ENCODE data around the gene GRM7.

GRM7 gene

DNA sequence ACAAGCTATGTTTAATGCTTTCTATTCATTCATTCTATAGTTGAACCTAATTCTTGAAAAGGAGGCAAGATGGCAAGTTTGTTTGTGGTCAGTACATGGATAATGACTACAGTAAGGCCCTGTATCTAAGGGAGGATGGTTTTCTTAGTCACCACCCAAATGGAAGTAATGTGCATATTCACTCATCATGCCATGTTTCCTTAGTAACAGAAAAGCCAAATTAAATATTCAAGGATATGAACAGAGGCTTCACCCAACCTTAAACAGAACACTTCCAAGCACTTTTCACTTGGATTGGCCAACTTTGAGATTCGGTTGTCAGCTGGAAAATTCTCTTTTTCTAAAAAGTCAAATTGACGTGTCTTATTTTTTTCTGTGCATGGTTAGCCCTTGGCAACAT lies 835.4 kb downstream of the GRM7 start:
- Histone ChIP-seq H3K27ac (no peak overlapping the region), H3K36me3 (no peaks in the 10 kb centered on the region), H3K9me3 (no peaks in the 10 kb centered on the region), H3K27me3 (no peaks in the 10 kb centered on the region), H3K4me1 (ENCODE audit: control insufficient read depth in 1 of 2, insufficient read depth in 1 of 2, low read depth in 1 of 2, low read length in 1 of 2) (no peaks in the 10 kb centered on the region), H3K4me3 (ENCODE audit: low read depth in 1 of 2, low read length in 1 of 2) (no peak overlapping the region)
- TF ChIP-seq, protein P1, sequence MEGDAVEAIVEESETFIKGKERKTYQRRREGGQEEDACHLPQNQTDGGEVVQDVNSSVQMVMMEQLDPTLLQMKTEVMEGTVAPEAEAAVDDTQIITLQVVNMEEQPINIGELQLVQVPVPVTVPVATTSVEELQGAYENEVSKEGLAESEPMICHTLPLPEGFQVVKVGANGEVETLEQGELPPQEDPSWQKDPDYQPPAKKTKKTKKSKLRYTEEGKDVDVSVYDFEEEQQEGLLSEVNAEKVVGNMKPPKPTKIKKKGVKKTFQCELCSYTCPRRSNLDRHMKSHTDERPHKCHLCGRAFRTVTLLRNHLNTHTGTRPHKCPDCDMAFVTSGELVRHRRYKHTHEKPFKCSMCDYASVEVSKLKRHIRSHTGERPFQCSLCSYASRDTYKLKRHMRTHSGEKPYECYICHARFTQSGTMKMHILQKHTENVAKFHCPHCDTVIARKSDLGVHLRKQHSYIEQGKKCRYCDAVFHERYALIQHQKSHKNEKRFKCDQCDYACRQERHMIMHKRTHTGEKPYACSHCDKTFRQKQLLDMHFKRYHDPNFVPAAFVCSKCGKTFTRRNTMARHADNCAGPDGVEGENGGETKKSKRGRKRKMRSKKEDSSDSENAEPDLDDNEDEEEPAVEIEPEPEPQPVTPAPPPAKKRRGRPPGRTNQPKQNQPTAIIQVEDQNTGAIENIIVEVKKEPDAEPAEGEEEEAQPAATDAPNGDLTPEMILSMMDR (IDR thresholded peaks at IDR 0.05): no peak

DNA sequence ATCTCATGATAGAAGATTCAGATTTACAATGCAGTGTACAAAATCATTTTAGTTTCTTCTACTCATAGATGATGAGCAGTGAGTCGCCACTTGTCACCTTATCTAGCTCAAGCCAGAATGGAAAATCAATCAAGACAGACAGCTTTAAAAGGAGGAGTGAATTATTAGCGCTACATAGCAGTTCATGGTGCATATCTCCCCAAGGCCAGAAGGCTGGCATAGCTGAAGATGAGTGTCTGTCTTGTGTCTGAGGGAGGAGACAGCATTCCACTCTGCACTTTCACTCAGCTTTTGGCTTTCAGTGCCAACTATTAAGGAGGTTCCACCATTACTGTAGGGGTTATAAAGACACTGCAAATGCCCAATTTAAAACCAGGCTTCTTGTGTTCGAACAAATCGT lies 836.6 kb downstream of the GRM7 start:
- Histone ChIP-seq H3K4me1 (ENCODE audit: control insufficient read depth in 1 of 2, insufficient read depth in 1 of 2, low read depth in 1 of 2, low read length in 1 of 2) (no peaks in the 10 kb centered on the region), H3K27ac (no peak overlapping the region), H3K27me3 (no peaks in the 10 kb centered on the region), H3K4me3 (ENCODE audit: low read depth in 1 of 2, low read length in 1 of 2) (no peak overlapping the region), H3K36me3 (no peaks in the 10 kb centered on the region), H3K9me3 (no peaks in the 10 kb centered on the region)
- TF ChIP-seq, protein P1 (IDR thresholded peaks at IDR 0.05): no peak

DNA sequence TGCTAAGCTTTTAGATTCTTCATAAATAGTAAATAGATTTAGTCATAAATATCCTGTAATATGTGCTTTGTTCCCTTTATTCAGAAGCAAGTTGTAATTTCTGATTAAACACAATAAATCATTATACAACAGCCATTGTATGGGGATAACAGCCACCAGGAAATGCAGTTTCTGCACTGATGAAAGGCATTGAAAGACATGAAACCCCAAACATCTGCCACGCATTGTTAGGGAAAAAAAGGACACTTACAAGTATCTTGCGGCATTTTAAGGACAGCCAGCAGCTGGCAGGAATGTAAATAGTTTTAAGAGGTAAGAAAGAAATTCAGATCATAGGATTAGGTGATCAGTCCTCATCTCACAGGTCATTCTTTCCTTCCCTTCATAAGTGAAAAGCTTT lies 839.6 kb downstream of the GRM7 start:
- Histone ChIP-seq H3K36me3 (no peaks in the 10 kb centered on the region), H3K27me3 (no peaks in the 10 kb centered on the region), H3K9me3 (no peaks in the 10 kb centered on the region), H3K4me1 (ENCODE audit: control insufficient read depth in 1 of 2, insufficient read depth in 1 of 2, low read depth in 1 of 2, low read length in 1 of 2) (no peaks in the 10 kb centered on the region), H3K4me3 (ENCODE audit: low read depth in 1 of 2, low read length in 1 of 2) (no peak overlapping the region), H3K27ac (no peak overlapping the region)
- TF ChIP-seq, protein P1 (IDR thresholded peaks at IDR 0.05): no peak

DNA sequence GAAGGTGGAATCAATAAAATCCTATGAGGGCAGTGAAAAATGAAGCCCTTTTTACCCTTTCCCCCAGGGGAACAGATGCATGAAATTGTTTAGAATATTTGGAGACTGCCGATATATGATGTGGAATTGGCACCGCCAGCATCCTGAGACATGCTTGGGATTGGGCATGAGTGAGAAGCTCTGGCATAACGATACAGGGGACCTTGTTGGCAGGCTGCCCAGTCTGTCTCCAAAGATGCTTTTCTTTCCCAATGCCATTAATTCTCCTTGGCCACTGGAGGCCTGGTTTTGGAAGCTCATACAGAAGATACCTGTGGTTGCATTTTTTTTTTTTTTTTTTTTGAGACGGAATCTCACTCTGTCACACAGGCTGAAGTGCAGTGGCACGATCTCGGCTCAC lies 840.1 kb downstream of the GRM7 start:
- Histone ChIP-seq H3K36me3 (no peaks in the 10 kb centered on the region), H3K4me3 (ENCODE audit: low read depth in 1 of 2, low read length in 1 of 2) (no peak overlapping the region), H3K9me3 (no peaks in the 10 kb centered on the region), H3K27me3 (no peaks in the 10 kb centered on the region), H3K27ac (no peak overlapping the region), H3K4me1 (ENCODE audit: control insufficient read depth in 1 of 2, insufficient read depth in 1 of 2, low read depth in 1 of 2, low read length in 1 of 2) (no peaks in the 10 kb centered on the region)
- TF ChIP-seq, protein P1 (IDR thresholded peaks at IDR 0.05): no peak

DNA sequence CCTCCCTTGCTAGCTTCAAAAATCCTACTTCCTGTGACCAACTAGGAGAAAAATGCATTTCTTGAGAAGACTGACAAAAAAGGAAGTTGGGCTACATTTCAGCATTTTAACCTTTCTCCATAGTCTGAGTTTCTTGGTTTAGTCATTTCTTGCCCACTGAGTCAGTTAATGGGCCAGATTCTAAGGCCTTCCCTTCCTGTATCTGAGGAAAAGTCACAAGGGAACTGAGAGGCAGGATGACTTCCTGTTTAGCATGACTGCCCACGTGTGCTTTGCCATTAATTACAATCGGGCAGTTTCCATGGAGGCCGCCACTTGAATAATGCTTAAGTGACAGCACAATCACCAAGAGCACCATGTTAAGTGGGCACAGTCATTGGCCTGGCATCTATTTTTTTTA lies 846.3 kb downstream of the GRM7 start:
- Histone ChIP-seq H3K36me3 (no peaks in the 10 kb centered on the region), H3K27me3 (no peaks in the 10 kb centered on the region), H3K4me1 (ENCODE audit: control insufficient read depth in 1 of 2, insufficient read depth in 1 of 2, low read depth in 1 of 2, low read length in 1 of 2) (no peaks in the 10 kb centered on the region), H3K4me3 (ENCODE audit: low read depth in 1 of 2, low read length in 1 of 2) (no peak overlapping the region), H3K9me3 (no peaks in the 10 kb centered on the region), H3K27ac (no peak overlapping the region)
- TF ChIP-seq, protein P1 (IDR thresholded peaks at IDR 0.05): no peak

Measured in neutrophil (primary cell).